Heart right ventricle (tissue), 16 donors: ENCODE results near the gene KSR1. TPM values are rescaled to one million over a fixed set of nuclear protein-coding genes. Genes with fewer than 3 reads are reported as not detected.

Source experiments
- ATAC-seq, 8 donors: fragments of 200-7000 bp; cut with Tn5 transposase; one replicate each; pipeline ENCODE4 v1.9.1; 2020; ENCODE audit warnings: mild to moderate bottlenecking in 8 of 8, moderate library complexity in 8 of 8, moderate number of reproducible peaks in 1 of 8
- DNase-seq, 2 donors: peaks; one replicate each; pipeline ENCODE4 v3.0.0-alpha.2; 2020
- H3K27ac ChIP-seq, 10 donors: fragments of 200-600 bp; sonication (generic) in 2 of 10; one replicate each; pipeline versions ENCODE4 v1.5.0 to v1.8.0; 2020 to 2022; ENCODE audit warnings: mild to moderate bottlenecking in 3 of 10
- H3K27me3 ChIP-seq, 7 donors: fragments of 200-600 bp; one replicate each; pipeline ENCODE4 v1.8.0; 2021 to 2022; ENCODE audit warnings: mild to moderate bottlenecking in 2 of 7
- H3K36me3 ChIP-seq, 9 donors: fragments of 200-600 bp; sonication (generic) in 1 of 9; one replicate each; pipeline versions ENCODE4 v1.5.0 to v1.8.0; 2020 to 2022; ENCODE audit warnings: mild to moderate bottlenecking in 2 of 9
- H3K4me1 ChIP-seq, 9 donors: fragments of 200-600 bp; sonication (generic) in 1 of 9; one replicate each; pipeline versions ENCODE4 v1.5.0 to v1.8.0; 2020 to 2022; ENCODE audit warnings: mild to moderate bottlenecking in 4 of 9
- H3K4me3 ChIP-seq, 10 donors: fragments of 200-600 bp; sonication (generic) in 2 of 10; one replicate each; pipeline versions ENCODE4 v1.5.0 to v1.8.0; 2020 to 2022; ENCODE audit warnings: mild to moderate bottlenecking in 7 of 10, moderate library complexity in 2 of 10
- H3K9me3 ChIP-seq, 11 donors: fragments of 200-600 bp in 10 of 11; sonication (generic) in 2 of 11; one replicate each; pipeline versions ENCODE4 v1.5.0 to v1.8.0; 2013 to 2022; ENCODE audit warnings: mild to moderate bottlenecking in 2 of 11, control low read depth in 1 of 11, moderate library complexity in 1 of 11
- CTCF ChIP-seq, 9 donors: fragments of 200-600 bp; sonication (generic) in 2 of 9; IDR thresholded peaks; one replicate each; pipeline versions ENCODE4 v1.5.0 to v1.8.0; 2021 to 2022; ENCODE audit warnings: antibody characterized with exemption in 9 of 9, mild to moderate bottlenecking in 5 of 9, moderate library complexity in 1 of 9
- WGBS, 2 donors: extraction: QIAGEN DNeasy Blood & Tissue Kit; methylation state at CpG; one replicate each; pipeline ENCODE4 v1.1.7; 2013; ENCODE audit warnings: inconsistent platforms in 1 of 2; 5-methylcytosine and 5-hydroxymethylcytosine counted together
- intact Hi-C, 10 donors: fragments of 100-400 bp; cut with DNase I; formaldehyde crosslinking; loops; one replicate each; pipeline versions ENCODE4 v1.11.1 to v1.14.2; 2022
- polyA plus RNA-seq, 2 donors: library from polyadenylated mRNA; stranded (reverse); fragments of 200-250 nt; gene quantifications; one replicate each; pipeline ENCODE4 v1.2.3, GENCODE V29; 2013
- total RNA-seq, 10 donors: library from RNA; stranded (reverse); fragmentation: NEBNext Ultra II Directional in 3 of 10; extraction: Animal tissue kit (Norgen Biotek cat#: 25700) in 3 of 10; gene quantifications; one replicate each; pipeline versions ENCODE4 v1.2.1 to v1.2.4, GENCODE V29; 2021 to 2023
- donor health status: Arrhythmogenic right ventricular cardiomyopathy.
- donor health status: ischemic (EF 13 %, LVEDD 7.1; RV severe dilation, severe dysfunction).
- donor health status: healthy with polysubstance abuse.
- donor health status: DM: no; HTN: yes; CAD: no.
- donor health status: DM: no; HTN: no; CAD: no.
- donor health status: ischemic (EF 25% LVEDD 6.9; RV normal size, moderate dysfunction).
- donor health status: ischemic (EF 25% LVEDD 5.7; RV mildly dilated, moderate dysfunction).
- donor health status: healthy.
- donor health status: DM: yes; HTN: yes; CAD: no.
- donor health status: Ischemic cardiomyopathy.
- donor health status: ischemic (EF 35%, LVEDD 5.7; RV mildly dilated, moderate dysfunction).
- donor health status: nonischemic (EF 11% LVEDD 7.7; RV severe dilation, severe dysfunction).
- donor health status: DM: yes; HTN: yes; CAD: no.
- donor health status: PGD.
- donor health status: ischemic (EF 29% LVEDD 5.4; RV normal size, mild dysfunction).
- donor health status: nonischemic (EF 23%, LVEDD 6.1; RV moderate dilation, normal function).

The KSR1 gene
- total and polyA plus RNA-seq, 12 donors = 5.6 to 19.6 (median 8.6) TPM

DNA sequence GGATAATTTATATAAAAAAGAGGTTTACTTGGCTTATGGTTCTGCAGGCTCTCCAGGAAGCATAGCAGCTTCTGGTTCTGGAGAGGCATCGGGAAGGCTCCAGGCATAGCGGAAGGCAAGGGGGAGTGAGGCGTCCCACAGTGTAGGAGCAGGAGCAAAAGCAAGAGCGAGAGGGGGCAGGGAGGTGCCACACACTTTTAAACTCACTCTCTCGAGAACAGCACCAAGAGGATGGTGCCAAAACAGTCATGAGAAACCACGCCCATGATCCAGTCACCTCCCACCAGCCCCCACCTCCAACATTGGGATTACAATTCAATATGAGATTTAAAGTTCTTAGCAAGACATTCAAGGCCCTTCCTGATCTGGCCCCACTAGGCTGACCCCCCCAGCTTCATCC is 124.8 kb downstream of the KSR1 start:
- 87 to 88% methylated on average over 6 of the region's 6 CpGs for WGBS, 2 donors
- peaks cover 0 to 39% (median 0%) of the 10 kb centered on the region in 9 donors for H3K36me3 ChIP-seq
- no peak overlapping the region for H3K27ac ChIP-seq

GRCh38 chr17:27582696-27583095 is 126.4 kb downstream of the KSR1 start:
- WGBS, 2 donors = 90 to 91% methylated on average over 17 to 18 of the region's 18 CpGs
- H3K36me3 ChIP-seq = peaks cover 0 to 55% (median 0%) of the 10 kb centered on the region in 9 donors
- H3K27me3 ChIP-seq = no peaks in the 10 kb centered on the region
- no peaks in the 10 kb centered on the region for H3K9me3 ChIP-seq
- DNase-seq (no peak), ATAC-seq (no peak)
- TF ChIP-seq CTCF (IDR thresholded peaks at IDR 0.05) = no peak
- H3K27ac ChIP-seq = no peak overlapping the region
- H3K4me1 ChIP-seq = peaks cover 0 to 22% (median 13%) of the 10 kb centered on the region in 9 donors
- H3K4me3 ChIP-seq = no peak overlapping the region
- intact Hi-C loops = loop anchor here in 2 of 10 donors (10.0 kb wide), 3 partner anchors 82 to 128 kb away; partner anchors contain the start of gene KSR1 (in 1 of the 2)

More for the DNA sequence above, 124.8 kb downstream of the KSR1 start:
- H3K4me3 ChIP-seq = no peak overlapping the region
- ATAC-seq = no peak
- intact Hi-C loops = loop anchor here in 2 of 10 donors (10.0 kb wide), 3 partner anchors 84 to 126 kb away; partner anchors contain the start of gene KSR1 (in 1 of the 2)
- no peak for DNase-seq
- H3K4me1 ChIP-seq = peaks cover 0 to 30% (median 26%) of the 10 kb centered on the region in 9 donors
- no peak for TF ChIP-seq CTCF (IDR thresholded peaks at IDR 0.05)
- no peaks in the 10 kb centered on the region for H3K27me3 ChIP-seq
- H3K9me3 ChIP-seq = no peaks in the 10 kb centered on the region

DNA sequence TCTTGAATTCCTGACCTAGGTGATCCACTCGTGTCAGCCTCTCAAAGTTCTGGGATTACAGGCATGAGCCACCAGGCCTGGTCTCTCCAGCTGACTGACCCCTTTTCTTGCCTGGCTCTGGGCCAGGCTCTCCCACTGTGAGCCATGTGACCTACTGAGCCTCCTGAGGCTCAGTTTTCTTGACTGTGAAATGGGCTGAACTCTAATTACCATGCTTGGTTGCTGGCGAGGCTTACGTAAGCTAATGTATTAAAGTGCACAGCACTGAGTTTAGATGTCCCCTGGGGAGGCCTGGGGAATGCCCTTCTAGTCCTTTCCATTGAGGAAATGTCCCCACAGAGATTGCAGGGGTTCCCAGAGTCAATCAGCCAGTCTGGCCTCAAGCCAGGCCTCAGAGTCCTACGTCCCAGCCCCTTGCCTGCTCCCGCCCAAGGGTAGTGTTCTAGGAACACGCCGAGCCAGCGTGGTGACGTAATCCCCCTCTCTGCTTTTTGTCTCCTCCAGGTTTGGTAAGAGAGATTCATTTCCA is 129.0 kb downstream of the KSR1 start:
- WGBS, 2 donors = 73 to 84% methylated on average over 9 of the region's 9 CpGs
- ATAC-seq (peak in 1 of 8 donors; percentile 12), DNase-seq (no peak)
- H3K27ac ChIP-seq = peak overlapping the region in 1 of 10 donors; percentile 15
- intact Hi-C loops = loop anchor here in 3 of 10 donors (5.0 to 10.0 kb wide), 4 partner anchors 33 to 130 kb away; partner anchors contain the start of gene KSR1 (in 1 of the 3)
- H3K36me3 ChIP-seq = peaks cover 0 to 75% (median 0%) of the 10 kb centered on the region in 9 donors
- no peak overlapping the region for H3K4me3 ChIP-seq
- no peaks in the 10 kb centered on the region for H3K27me3 ChIP-seq
- H3K9me3 ChIP-seq = no peaks in the 10 kb centered on the region
- peaks cover 0 to 9% (median 0%) of the 10 kb centered on the region in 9 donors for H3K4me1 ChIP-seq
- TF ChIP-seq CTCF (IDR thresholded peaks at IDR 0.05) = no peak

GRCh38 chr17:27585792-27586191 is 129.5 kb downstream of the KSR1 start:
- Histone ChIP-seq H3K27ac (peak overlapping the region in 2 of 10 donors; percentile 15 to 25), H3K4me3 (no peak overlapping the region), H3K27me3 (no peaks in the 10 kb centered on the region), H3K36me3 (peaks cover 0 to 81% (median 0%) of the 10 kb centered on the region in 9 donors), H3K9me3 (no peaks in the 10 kb centered on the region), H3K4me1 (peaks cover 0 to 9% (median 0%) of the 10 kb centered on the region in 9 donors)
- no peak for TF ChIP-seq CTCF (IDR thresholded peaks at IDR 0.05)
- intact Hi-C loops = loop anchor here in 3 of 10 donors (5.0 to 10.0 kb wide), 4 partner anchors 33 to 131 kb away; partner anchors contain the start of gene KSR1 (in 1 of the 3)
- DNase-seq (no peak), ATAC-seq (no peak)
- 90 to 91% methylated on average over 5 of the region's 5 CpGs for WGBS, 2 donors
